Fibroblast of gingiva (primary cell): ENCODE data around the gene PRELID1.
A peak's percentile ranks its signal among the peaks of the same experiment; 100 is the strongest.
"Not testable (repeated sequence)": the region's sequence is repeated elsewhere in the genome, so short reads cannot be mapped to it uniquely, and the experiment has no call there.

Source experiments
- DNase-seq: peaks from one replicate; pipeline ENCODE4 v3.0.0-alpha.2; 2011; ENCODE audit warnings: low read depth

Gene PRELID1

DNA sequence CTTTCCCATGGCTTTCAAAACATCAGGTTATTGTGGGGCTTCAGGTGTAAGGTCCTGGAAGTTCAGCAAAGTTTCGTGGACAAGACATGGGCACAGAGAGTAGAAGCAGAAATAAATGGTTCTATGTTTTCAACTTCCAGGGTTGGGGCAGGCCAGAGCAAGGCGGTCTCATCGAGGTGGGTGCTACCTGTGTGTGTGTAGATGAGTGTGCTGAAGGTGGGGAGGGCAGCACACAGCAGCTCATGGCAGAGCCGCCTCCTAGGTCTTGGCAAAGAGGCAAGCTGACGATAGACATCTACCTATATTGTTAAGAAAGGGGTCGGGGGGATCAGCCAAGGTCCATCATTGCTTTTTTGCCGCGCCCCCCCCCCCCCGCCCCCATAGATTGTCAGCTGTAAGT is 3.9 kb upstream of the PRELID1 start:
- DNase-seq, result no peak

DNA sequence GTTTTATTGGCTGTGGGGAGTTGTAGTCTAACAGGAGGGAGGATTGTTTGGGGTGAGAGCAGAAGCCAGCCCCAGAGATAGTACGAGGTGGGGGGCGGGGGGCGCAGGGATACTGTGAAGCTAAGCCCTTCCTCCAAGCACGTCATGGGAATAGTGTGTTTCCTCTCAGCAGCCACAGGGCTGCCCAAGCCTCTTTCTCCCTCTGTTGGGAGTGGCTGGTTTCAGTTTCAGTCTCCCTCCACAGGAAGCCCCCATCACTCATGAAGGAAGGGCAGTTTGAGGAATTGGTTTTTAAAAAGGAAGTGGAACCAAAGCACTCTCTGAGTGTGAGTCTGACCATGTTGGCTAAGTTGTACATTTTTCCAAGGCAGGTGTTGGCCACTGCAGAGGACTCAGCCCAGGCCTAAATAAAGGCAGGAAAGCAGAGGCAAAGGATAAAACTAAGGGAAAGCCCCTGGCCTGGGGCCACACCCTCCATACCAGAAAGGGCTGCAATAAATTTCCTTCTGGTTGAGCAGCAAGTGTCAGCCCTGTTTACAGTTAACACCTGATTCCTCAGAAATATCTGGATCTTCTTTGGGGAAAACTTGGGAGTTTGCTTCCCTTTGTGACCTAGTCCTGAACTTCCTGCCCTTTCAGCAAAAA is 3.2 kb upstream of the PRELID1 start:
- peak; percentile 30 for DNase-seq

DNA sequence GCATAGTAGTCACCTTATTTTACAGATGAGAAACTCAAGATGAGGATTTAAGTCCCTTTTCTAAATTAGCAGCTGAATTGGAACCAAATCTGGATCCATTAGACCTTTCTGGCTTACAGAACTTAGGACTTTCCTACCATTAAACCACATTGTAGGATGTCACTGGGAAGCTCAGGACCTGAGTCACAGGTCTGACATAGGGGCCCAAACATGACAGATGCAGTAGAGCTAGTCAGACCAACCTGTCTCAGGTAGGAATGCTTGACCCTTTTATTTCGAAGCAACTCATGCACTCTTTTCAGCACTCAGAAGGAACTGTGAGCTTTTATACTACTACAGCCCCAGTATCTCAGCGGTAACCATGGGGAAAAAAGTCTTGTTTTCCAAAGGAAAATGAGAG is 2.6 kb upstream of the PRELID1 start:
- DNase-seq, result no peak

DNA sequence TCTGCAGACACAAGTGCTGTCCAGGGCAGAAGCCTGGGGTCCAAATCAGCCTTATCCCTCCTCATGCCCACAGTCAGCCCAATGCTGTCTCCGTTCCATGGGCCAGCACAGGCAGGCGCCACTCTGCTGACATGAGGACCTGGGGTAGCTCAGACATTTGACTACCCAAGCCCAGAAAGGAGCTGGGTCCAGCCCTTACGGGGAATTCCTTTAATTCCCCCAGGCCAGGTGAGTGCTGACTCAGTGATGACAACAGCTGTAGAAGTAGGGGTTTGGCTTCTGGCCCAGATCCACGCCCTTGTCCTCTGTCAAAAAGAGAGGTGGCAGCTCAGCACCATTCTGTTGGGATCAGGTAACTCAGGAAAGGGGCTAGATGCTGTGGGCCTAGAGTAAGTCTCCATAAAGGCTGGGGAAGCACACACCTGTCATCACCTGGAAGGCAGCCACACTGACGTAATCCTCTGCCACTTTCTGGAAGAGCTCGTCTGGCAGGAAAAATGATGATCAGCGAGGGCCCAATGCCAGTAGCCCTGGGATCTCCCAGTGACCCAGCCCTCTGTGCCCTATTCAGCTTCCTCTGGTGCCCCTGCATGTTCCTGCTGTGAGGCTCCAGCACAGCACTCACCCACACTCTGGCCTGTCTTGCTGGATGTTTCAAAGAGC is 2.0 kb upstream of the PRELID1 start:
- DNase-seq, result no peak

DNA sequence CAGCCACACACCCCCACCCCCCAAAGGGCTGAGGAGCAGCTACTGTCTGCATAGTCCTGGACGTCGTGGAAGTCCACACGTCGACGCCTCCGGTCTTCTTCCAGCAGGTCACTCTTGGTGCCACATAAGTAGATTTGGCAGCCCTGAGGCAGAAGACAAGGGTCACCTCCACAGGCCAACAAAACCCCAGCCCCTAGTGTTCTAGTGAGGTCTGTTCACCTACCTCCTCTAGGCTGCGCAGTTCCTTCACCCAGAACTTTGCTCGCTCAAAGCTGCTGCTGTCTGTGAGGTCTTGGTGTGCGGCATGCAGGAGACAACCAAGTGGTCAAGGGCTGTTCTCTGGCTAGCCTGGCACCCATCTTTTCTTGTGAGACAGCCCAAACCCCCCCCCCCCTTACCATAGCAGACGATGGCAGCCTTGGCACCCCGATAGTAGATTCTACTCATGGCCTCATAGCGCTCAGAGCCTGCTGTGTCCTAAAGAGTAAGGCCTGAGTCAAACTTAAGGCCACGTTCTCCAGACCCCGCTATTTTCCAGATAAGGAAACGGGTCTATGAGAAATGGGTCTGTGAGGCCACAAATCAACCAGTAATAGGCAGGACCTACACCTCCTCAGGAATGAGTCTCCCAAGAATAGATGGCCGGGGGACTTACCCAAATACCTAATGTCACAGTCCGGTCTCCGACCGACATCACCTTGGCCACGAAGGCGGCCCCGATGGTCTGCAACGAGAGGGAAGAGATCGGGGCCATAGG is 1.1 kb upstream of the PRELID1 start:
- peak; percentile 16 for DNase-seq

DNA sequence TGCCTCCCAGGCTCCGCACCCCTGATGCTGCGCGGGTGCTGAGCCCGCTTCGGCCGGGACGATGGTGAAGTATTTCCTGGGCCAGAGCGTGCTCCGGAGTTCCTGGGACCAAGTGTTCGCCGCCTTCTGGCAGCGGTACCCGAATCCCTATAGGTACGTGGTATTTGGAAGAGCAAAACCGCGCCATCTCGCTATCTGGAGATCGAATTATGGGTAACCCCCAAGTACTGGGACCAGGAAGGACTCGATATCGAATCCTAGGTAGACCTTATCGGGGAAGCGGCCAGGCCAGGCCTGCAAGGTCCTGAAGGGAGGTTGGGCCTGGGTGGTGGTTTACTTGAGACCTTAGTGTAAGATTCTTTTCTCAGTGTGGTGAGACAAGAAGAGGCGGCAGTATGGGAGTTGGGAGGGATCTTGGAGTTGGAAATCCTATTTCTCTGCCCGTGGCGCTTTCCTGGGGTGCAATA is 359 bp downstream of the PRELID1 start:
- no peak for DNase-seq

DNA sequence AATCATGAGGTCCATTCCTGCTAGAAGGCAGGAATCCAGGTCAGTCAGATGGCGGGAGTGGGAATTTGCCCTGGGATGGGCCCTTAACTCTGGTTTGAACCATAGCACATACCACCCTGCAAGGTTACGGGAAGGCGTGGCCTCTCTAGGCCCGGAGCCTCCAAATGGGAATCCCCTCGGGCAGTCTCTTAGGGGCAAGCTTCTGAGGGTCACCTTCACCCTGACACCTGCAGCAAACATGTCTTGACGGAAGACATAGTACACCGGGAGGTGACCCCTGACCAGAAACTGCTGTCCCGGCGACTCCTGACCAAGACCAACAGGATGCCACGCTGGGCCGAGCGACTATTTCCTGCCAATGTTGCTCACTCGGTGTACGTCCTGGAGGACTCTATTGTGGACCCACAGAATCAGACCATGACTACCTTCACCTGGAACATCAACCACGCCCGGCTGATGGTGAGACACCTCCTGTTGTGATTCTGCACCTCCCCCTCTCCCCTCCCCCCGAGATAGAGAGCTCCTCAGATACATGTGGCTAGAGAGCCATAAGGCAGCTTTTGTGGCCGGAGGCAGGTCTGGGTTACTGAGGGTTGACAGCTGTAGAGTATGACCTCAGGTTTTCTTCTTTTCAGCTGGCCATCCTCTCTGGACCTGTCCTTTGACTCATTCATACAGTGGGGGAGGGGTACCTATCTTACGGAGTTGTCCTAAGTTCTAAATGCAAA is 957 bp downstream of the PRELID1 start:
- DNase-seq, result no peak

DNA sequence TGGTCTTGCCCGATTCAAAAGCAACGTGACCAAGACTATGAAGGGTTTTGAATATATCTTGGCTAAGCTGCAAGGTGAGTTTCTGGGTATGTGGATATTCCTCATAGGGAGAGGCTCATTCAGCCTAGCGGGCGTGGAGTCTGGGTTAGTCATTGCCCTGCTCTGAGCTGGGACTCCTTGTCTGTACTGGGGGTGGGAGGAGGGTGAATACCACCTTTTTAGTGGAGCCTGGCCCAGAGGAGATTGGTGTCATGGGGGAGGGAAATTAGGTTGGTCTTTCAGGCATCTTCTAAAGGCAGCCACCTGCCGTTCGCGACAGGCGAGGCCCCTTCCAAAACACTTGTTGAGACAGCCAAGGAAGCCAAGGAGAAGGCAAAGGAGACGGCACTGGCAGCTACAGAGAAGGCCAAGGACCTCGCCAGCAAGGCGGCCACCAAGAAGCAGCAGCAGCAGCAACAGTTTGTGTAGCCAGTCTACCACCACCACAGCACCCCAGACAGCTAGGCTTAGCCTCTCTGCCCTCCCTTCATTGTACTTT is 2.6 kb downstream of the PRELID1 start:
- DNase-seq, result not testable (repeated sequence)

DNA sequence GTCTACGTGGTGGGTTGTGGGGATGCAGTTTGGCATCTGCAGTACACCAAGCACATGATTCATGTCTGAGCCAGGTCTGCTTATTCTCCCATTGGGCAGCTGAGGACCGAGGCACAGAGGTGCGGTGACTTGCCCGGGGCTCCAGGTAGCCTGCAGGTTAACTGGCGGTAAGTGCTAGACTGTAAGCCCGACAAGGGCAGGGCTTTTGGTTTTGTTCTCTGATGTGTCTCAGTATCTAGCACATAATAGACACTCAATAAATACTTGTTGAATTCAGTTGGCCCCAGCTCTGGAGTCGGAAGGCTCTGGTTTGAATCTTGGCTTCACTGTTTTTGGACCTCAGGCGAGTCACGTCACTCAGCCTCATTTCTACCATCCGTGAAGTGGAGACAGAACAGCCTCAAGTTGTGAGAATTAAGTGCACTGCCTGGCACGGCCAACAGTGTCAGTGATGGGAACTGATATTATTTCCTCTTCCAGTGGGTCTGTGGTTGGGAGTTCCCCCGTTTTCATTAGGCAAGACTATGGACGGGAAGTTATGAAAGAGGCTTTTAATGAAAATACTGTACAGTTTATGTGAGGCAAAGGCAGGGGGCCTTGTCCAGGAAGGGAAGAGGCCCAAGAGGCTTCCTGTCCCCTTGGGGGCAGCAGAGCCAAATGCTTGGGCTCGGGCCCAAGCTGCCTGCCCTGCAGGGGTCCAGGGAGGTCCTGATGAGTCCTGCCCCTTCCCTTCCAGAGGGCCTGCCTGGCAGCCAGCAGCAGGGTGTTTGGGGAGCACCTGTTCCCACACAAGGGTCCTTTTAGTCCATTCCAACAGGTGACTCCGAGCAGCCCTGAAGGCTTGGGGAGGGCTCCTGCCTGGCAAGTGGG is 3.3 kb downstream of the PRELID1 start:
- peak; percentile 68 for DNase-seq

DNA sequence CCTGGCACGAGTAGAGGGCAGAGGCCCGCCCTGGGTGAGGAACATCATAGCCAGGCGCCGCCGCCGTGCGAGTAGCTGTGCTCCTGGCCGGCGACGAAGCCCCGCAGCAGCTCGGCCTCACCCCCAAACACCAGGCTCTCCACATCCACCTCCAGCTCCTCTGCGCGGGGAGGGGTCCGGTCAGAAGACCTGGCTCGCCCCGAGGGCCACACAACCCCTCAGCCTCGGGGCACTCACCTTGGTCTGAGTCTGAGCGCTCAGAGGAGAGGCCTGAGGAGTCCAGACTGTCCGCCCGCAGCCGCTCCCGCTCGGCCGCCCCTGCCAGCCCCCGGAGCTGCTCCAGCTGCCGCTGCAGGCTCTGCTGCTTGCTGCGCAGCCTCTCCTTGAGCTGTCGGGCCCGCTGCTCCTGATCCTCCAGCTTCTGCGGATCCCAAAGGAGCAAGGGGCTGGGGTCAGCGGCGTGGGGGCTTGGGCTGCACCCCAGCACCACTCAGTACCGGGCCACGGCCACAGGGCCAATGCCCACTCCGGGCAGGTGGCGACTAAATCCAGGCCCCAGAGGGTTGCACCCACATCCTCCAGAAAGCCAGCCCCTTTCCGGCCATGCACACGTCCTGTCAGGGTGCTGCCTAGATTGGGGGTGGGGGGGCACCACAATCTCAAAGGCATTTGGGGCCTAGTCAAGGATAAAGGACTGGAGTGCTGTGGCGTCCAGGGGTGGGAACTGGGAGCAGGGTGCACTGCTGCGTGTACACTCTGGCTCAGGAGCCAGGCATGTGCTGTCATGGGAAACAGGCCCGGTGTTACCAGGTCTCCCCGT is 4.2 kb downstream of the PRELID1 start:
- DNase-seq, result no peak

DNA sequence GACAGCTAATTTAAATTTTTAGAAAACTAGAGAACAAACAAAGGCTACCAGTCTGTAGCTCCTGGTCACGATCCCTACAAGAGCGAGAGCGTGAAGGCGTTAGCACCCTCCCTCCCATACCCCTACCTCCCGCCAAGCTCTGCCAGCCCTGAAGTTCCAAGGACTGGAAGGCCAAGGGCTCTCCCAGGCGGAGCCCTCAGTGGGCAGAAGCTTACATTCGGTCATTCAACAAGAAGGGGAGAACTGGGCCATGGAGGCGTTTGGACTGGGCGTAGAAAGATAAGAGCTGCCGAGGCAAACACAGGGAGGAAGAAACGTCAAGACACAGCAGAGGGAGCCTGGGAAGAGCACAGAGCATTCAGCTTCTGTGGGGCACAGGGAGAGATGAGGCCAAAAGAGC is 5.1 kb downstream of the PRELID1 start:
- no peak for DNase-seq

DNA sequence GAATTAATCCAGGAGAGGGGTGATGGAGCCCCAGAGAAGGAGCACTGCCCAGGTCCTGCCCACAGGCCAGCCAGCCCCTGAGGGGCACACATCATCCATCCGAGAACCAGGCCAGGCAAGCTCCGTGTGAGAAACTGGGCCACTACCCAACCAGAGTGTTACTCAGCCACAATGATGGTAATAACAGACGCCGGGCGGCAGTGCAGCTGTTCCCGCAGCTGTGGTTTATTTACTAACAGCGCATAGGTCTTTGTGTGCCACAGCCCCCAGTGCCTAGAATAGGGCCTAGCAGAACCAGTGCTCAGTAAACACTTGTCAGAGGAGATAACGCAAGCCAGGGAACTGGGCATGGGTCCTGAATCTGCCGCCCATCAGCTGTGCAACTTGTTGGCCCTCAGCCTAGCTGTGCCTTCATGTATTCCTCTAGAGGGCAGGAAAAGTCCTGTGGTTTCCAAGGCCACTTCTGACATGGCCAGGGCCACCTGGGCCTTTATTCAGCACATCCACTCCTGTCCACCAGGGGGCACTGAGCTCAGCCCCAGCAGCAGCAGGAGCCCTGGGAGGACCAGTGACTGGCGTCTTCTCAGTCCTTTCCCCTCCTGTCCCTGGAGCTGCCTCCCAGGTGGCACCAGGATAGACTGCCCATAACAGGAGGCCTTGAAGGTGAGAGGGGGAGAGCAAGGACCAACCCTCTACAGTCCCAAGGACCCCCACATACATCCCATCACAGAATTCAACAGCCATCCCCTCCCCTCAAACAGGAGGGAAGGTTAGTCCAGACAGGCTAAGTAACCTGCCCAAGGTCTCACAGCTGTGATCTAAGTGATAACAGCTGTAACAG is 6.0 kb downstream of the PRELID1 start:
- peak; percentile 51 for DNase-seq

DNA sequence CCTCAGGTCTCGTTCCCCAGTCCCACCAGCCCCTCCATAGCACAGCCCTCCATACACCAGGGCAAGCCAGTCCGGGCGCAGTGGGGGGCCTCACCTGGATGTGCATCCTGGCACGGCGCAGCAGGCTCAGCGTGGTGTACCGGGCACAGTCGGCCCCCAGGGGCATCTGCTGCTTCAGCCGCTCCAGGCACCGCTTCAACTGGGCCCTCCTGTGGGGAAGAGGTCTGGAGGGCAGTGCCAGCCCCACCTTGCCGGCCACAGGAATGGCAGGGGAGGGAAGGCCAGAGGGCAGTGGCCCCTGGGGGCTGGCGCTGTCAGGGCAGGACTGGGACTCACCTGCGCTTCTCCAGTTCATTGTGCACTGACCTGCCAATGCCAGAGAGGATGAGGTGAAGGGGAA is 6.7 kb downstream of the PRELID1 start:
- DNase-seq, result no peak

DNA sequence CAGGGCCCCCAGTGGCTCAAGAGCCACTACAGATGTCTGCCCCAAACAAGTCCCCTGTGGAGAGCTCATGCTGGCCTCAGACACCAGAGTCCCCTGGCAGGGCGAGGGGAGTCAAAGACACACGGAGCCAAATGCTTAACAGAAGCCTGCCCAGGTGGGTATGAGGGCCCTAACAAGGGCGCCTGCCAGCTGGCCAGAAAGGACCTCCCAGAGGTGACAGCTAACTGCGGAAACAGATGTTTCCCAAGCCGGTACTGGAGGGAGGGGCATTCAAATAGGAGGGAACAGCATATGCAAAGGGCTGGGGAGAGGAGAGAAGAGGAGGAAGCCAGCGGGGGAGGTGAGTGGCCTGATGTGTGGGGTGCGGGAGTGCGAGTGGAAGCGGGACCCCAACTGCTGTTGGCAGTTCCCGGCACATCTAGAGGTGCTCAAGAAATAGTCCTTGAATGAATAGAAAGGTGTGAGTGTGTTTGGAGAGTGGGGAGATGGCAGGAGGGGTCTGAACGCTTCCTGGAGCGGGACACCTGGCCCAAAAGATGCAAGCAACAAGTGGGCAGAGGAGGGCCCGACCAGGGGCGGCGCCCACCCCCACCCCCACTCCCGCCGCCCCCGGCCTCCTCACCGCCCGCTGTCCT is 7.3 kb downstream of the PRELID1 start:
- no peak for DNase-seq

DNA sequence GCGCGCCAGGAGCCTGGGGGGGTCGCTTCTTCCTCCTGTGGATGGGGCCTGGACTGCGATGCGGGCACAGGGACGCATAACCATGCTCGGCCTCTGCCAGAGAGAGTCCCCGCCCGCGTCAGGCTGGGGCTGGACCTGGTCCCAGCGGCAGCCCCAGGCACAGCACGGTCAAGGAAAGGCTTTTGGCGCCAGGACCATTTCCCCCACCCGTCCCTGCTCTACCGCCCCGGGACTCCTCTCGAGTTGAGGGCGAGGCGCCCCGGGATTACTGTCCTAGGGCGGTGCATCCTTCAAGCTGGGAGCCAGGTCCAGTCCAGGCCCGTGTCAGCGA is 7.8 kb downstream of the PRELID1 start:
- DNase-seq, result no peak

DNA sequence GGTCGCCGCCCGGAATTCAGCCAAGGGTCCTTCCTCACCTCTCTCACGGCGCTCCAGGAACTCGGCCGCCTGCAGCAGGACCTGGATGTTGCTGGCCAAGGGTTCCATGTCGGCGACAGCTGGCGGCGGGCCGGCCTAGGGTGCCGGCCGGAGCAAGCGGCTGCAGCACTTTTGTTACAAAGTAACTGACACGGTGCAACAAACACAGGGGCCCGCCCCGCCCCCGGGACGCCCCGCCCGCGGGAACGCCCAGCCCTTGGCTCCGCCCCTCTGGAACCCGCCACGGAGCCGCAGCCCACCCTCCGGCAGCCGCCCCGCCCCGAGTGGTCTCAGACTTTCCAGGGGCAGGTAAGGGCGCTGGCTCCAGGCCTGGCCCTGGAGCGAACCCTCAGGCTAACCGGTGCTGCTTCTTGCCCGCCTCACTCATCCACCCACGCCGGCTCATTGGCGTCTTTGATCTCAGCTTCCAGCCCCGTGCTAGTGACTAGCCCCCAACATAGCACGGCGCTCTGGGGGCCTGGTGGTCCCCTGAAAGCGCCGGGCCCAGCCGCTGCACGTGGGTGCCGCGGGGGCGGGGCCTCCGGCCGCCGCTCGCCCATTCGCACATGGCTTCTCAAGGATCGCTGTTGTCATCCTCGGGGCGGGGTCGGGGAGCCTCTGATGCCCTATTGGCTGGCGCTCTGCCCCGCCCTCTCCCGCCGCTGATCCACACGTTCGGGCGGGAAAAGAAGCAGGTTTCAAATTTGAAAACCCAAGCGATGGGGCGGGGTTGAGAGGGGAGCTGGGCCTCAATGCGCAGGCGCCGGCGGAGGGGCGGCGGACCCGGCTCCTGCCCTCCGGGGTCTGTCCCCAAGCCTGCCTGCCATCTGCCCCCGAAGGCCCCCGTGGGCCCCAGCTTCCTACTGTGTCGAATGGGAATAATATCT is 8.4 kb downstream of the PRELID1 start, which contains the start of gene MXD3:
TSS of gene MXD3 (minus strand) at position 176 of the 926 bp plus-strand sequence. CDS start at position 108, 68 bp downstream.
- peak; percentile 87 for DNase-seq

DNA sequence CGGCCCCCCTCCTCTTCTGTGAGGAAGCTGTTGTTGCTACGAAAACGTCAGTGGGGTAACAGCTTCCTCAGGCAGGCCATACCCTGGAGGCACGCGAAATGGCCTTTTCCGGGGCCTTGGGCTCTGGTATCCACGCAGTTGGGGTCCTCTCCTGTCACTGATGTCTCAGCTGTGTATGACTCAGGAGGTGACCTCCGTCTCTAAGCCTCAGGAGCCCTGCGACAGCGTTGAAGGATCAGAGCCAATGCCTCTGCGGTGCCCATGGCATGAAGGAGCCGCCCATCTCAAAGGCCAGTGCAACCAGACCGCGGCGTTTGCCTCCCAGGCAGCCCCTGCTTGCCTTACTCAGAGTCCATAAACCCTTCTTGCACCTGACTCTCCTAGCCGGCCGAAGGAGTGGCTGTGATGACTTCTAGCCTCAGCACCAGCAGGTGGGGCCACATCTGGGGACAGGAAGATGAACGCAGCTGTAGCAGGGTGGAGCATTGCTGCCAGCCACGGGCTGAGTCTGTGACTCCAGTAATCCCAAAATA is 9.1 kb downstream of the PRELID1 start:
- DNase-seq, result no peak
